Activated naive CD4-positive, alpha-beta T cell treated with anti-CD3 and anti-CD28 coated beads, Interleukin-2, amount 50 U/mL, for 72 hours (primary cell): Measurements from ENCODE around the gene HMGN2. TPM values are rescaled to one million over a fixed set of nuclear protein-coding genes. Genes with fewer than 3 reads are reported as not detected.

ENCODE experiments used
- ATAC-seq, 2 donors: fragments of 150-1000 bp; cut with Tn5 transposase; 2 replicates each; pipeline ENCODE4 v1.10.0; 2021; ENCODE audit warnings: mild to moderate bottlenecking in 2 of 2, moderate library complexity in 2 of 2
- DNase-seq, 2 donors: peaks; one replicate each; pipeline ENCODE4 v3.0.0; 2021 to 2022; ENCODE audit warnings: low spot score in 2 of 2
- H3K27ac Mint-ChIP-seq, 2 donors: one replicate each; pipeline ENCODE4 v1.8.0; 2022; ENCODE audit warnings: mild to moderate bottlenecking in 2 of 2, mixed read lengths in 2 of 2
- H3K36me3 Mint-ChIP-seq, 2 donors: one replicate each; pipeline ENCODE4 v1.8.0; 2022; ENCODE audit warnings: mixed read lengths in 2 of 2
- H3K9me3 Mint-ChIP-seq, 2 donors: one replicate each; pipeline ENCODE4 v1.8.0; 2022; ENCODE audit warnings: mixed read lengths in 2 of 2
- total RNA-seq, 2 donors: library from RNA; stranded (reverse); gene quantifications; one replicate each; pipeline ENCODE4 v1.2.3, GENCODE V29; 2022

The HMGN2 gene
- total RNA-seq, 2 donors from 2014 or later, result 649 to 992 TPM

GRCh38 chr1:26471498-26472319 lies 531 bp upstream of the HMGN2 start:
- peak; percentile 23 to 29 for ATAC-seq
- no peaks in the 10 kb centered on the region for H3K9me3 Mint-ChIP-seq
- H3K36me3 Mint-ChIP-seq, result peaks cover 39 to 45% of the 10 kb centered on the region in 2 donors
- H3K27ac Mint-ChIP-seq, result peak overlapping the region; percentile 17 to 94
- DNase-seq, result peak; percentile 39 to 75

GRCh38 chr1:26472901-26473845 lies 933 bp downstream of the HMGN2 start:
- peak; percentile 95 for DNase-seq
- no peaks in the 10 kb centered on the region for H3K9me3 Mint-ChIP-seq
- peaks cover 45 to 50% of the 10 kb centered on the region in 2 donors for H3K36me3 Mint-ChIP-seq
- H3K27ac Mint-ChIP-seq, result peak overlapping the region; percentile 88 to 94
- ATAC-seq, result peak; percentile 67 to 77

- Mint-ChIP-seq H3K36me3 (peaks cover 42 to 50% of the 10 kb centered on the region in 2 donors), H3K27ac (peak overlapping the region in 1 of 2 donors; percentile 88), H3K9me3 (no peaks in the 10 kb centered on the region)
- no peak for DNase-seq
- no peak for ATAC-seq
Measured at GRCh38 chr1:26474818-26475217, 2.6 kb downstream of the HMGN2 start.

GRCh38 chr1:26475989-26476388 lies 3.7 kb downstream of the HMGN2 start:
- Mint-ChIP-seq H3K27ac (peak overlapping the region; percentile 5 to 79), H3K36me3 (peaks cover 37 to 44% of the 10 kb centered on the region in 2 donors), H3K9me3 (no peaks in the 10 kb centered on the region)
- DNase-seq (no peak), ATAC-seq (no peak)

GRCh38 chr1:26476958-26477357 lies 4.7 kb downstream of the HMGN2 start:
- ATAC-seq (no peak), DNase-seq (no peak)
- peaks cover 32 to 43% of the 10 kb centered on the region in 2 donors for H3K36me3 Mint-ChIP-seq
- H3K9me3 Mint-ChIP-seq, result no peaks in the 10 kb centered on the region
- peak overlapping the region; percentile 15 to 81 for H3K27ac Mint-ChIP-seq

GRCh38 chr1:26477446-26478152 lies 5.4 kb downstream of the HMGN2 start:
- H3K27ac Mint-ChIP-seq, result peak overlapping the region; percentile 15 to 81
- no peak for DNase-seq
- no peaks in the 10 kb centered on the region for H3K9me3 Mint-ChIP-seq
- ATAC-seq, result no peak
- peaks cover 31 to 43% of the 10 kb centered on the region in 2 donors for H3K36me3 Mint-ChIP-seq

- Mint-ChIP-seq H3K9me3 (no peaks in the 10 kb centered on the region), H3K27ac (no peak overlapping the region), H3K36me3 (peaks cover 28 to 40% of the 10 kb centered on the region in 2 donors)
- ATAC-seq (no peak), DNase-seq (no peak)
Measured at GRCh38 chr1:26478159-26478558, 5.9 kb downstream of the HMGN2 start.

- DNase-seq, result no peak
- ATAC-seq, result no peak
- no peaks in the 10 kb centered on the region for H3K9me3 Mint-ChIP-seq
- peaks cover 20 to 32% of the 10 kb centered on the region in 2 donors for H3K36me3 Mint-ChIP-seq
- peak overlapping the region in 1 of 2 donors; percentile 1 for H3K27ac Mint-ChIP-seq
Measured at GRCh38 chr1:26478988-26479387, 6.7 kb downstream of the HMGN2 start.

- no peaks in the 10 kb centered on the region for H3K9me3 Mint-ChIP-seq
- no peak for DNase-seq
- no peaks in the 10 kb centered on the region for H3K36me3 Mint-ChIP-seq
- H3K27ac Mint-ChIP-seq, result peak overlapping the region in 1 of 2 donors; percentile 47
- peak in 1 of 2 donors; percentile 45 for ATAC-seq
Measured at GRCh38 chr1:26482921-26483320, 10.7 kb downstream of the HMGN2 start.

GRCh38 chr1:26483980-26484379 lies 11.7 kb downstream of the HMGN2 start:
- H3K27ac Mint-ChIP-seq, result peak overlapping the region in 1 of 2 donors; percentile 46
- H3K36me3 Mint-ChIP-seq, result no peaks in the 10 kb centered on the region
- DNase-seq, result no peak
- ATAC-seq, result no peak
- H3K9me3 Mint-ChIP-seq, result no peaks in the 10 kb centered on the region

GRCh38 chr1:26490155-26490554 lies 17.9 kb downstream of the HMGN2 start:
- Mint-ChIP-seq H3K27ac (no peak overlapping the region), H3K36me3 (no peaks in the 10 kb centered on the region), H3K9me3 (no peaks in the 10 kb centered on the region)
- DNase-seq, result no peak
- ATAC-seq, result peak in 1 of 2 donors; percentile 11

GRCh38 chr1:26493267-26493666 lies 21.0 kb downstream of the HMGN2 start:
- no peak overlapping the region for H3K27ac Mint-ChIP-seq
- DNase-seq (no peak), ATAC-seq (no peak)
- H3K9me3 Mint-ChIP-seq, result no peaks in the 10 kb centered on the region
- no peaks in the 10 kb centered on the region for H3K36me3 Mint-ChIP-seq

GRCh38 chr1:26493938-26494337 lies 21.7 kb downstream of the HMGN2 start:
- H3K27ac Mint-ChIP-seq, result peak overlapping the region in 1 of 2 donors; percentile 1
- no peak for ATAC-seq
- H3K36me3 Mint-ChIP-seq, result no peaks in the 10 kb centered on the region
- no peaks in the 10 kb centered on the region for H3K9me3 Mint-ChIP-seq
- no peak for DNase-seq

GRCh38 chr1:26496861-26497260 lies 24.6 kb downstream of the HMGN2 start:
- Mint-ChIP-seq H3K36me3 (no peaks in the 10 kb centered on the region), H3K9me3 (no peaks in the 10 kb centered on the region), H3K27ac (peak overlapping the region in 1 of 2 donors; percentile 78)
- DNase-seq (no peak), ATAC-seq (no peak)

- DNase-seq (no peak), ATAC-seq (no peak)
- Mint-ChIP-seq H3K27ac (no peak overlapping the region), H3K36me3 (no peaks in the 10 kb centered on the region), H3K9me3 (no peaks in the 10 kb centered on the region)
Measured at GRCh38 chr1:26498894-26499293, 26.7 kb downstream of the HMGN2 start.

- Mint-ChIP-seq H3K27ac (peak overlapping the region; percentile 92), H3K9me3 (no peaks in the 10 kb centered on the region), H3K36me3 (no peaks in the 10 kb centered on the region)
- ATAC-seq (peak; percentile 80 to 81), DNase-seq (peak; percentile 89 to 95)
Measured at GRCh38 chr1:26500488-26501175, 28.4 kb downstream of the HMGN2 start.
